Mesendoderm (in vitro differentiated cells): ENCODE results near the gene CXorf38.

Source experiments
- DNase-seq: peaks from one replicate; pipeline ENCODE4 v3.0.0; 2013
- H2AK5ac ChIP-seq: 2 replicates; pipeline ENCODE4 v1.6.1; 2013; ENCODE audit warnings: low read length, inconsistent platforms
- H2BK120ac ChIP-seq: 2 replicates; pipeline ENCODE4 v1.6.1; 2013; ENCODE audit warnings: low read depth, mild to moderate bottlenecking, low read length, moderate library complexity, mixed read lengths
- H2BK15ac ChIP-seq: replicated peaks from 2 replicates; pipeline ENCODE4 v1.6.1; 2013; ENCODE audit warnings: low read depth, mild to moderate bottlenecking, moderate library complexity
- H2BK5ac ChIP-seq: 2 replicates; pipeline ENCODE4 v1.6.1; 2013; ENCODE audit warnings: low read length, inconsistent platforms
- H3K18ac ChIP-seq: 2 replicates; pipeline ENCODE4 v1.6.1; 2013; ENCODE audit warnings: mild to moderate bottlenecking, low read length, mixed read lengths
- H3K23ac ChIP-seq: one replicate; pipeline ENCODE4 v1.6.1; 2013; ENCODE audit warnings: low read length
- H3K27ac ChIP-seq: 2 replicates; pipeline ENCODE4 v1.5.1; 2013; ENCODE audit warnings: low read depth, mild to moderate bottlenecking, inconsistent platforms, low read length, moderate library complexity
- H3K27me3 ChIP-seq: 2 replicates; pipeline ENCODE4 v1.6.1; 2013; ENCODE audit warnings: low read length, control low read depth, mild to moderate bottlenecking, inconsistent platforms; ENCODE audit not compliant: insufficient read depth, poor library complexity
- H3K36me3 ChIP-seq: 2 replicates; pipeline ENCODE4 v1.6.1; 2013; ENCODE audit warnings: low read length, inconsistent platforms; ENCODE audit not compliant: control insufficient read depth, insufficient read depth
- H3K4ac ChIP-seq: one replicate; pipeline ENCODE4 v1.6.1; 2013; ENCODE audit warnings: low read depth, mild to moderate bottlenecking, low read length, moderate library complexity
- H3K4me1 ChIP-seq: 2 replicates; pipeline ENCODE4 v1.6.1; 2013; ENCODE audit warnings: low read depth, low read length, inconsistent platforms; ENCODE audit not compliant: control insufficient read depth
- H3K4me2 ChIP-seq: 2 replicates; pipeline ENCODE4 v1.6.1; 2013; ENCODE audit warnings: low read length
- H3K4me3 ChIP-seq: 2 replicates; pipeline ENCODE4 v1.5.1; 2013; ENCODE audit warnings: mild to moderate bottlenecking, low read length
- H3K56ac ChIP-seq: one replicate; pipeline ENCODE4 v1.6.1; 2013; ENCODE audit warnings: low read length
- H3K79me1 ChIP-seq: 2 replicates; pipeline ENCODE4 v1.6.1; 2013; ENCODE audit warnings: low read length, inconsistent platforms
- H3K79me2 ChIP-seq: 2 replicates; pipeline ENCODE4 v1.6.1; 2013; ENCODE audit warnings: mild to moderate bottlenecking, low read length; ENCODE audit not compliant: control insufficient read depth, insufficient read depth
- H3K9ac ChIP-seq: 2 replicates; pipeline ENCODE4 v1.6.1; 2013; ENCODE audit warnings: low read length, inconsistent platforms
- H4K5ac ChIP-seq: one replicate; pipeline ENCODE4 v1.6.1; 2013; ENCODE audit warnings: low read length
- H4K8ac ChIP-seq: one replicate; pipeline ENCODE4 v1.6.1; 2013; ENCODE audit warnings: low read depth, mild to moderate bottlenecking, control low read depth, low read length, moderate library complexity
- WGBS: extraction: QIAGEN DNeasy Blood & Tissue Kit; methylation state at CpG from one replicate; pipeline ENCODE4 v1.1.7; 2013; ENCODE audit warnings: low lambda C conversion rate, missing lambda C conversion rate; ENCODE audit not compliant: insufficient coverage; ENCODE audit errors: extremely low coverage; 5-methylcytosine and 5-hydroxymethylcytosine counted together

The CXorf38 gene

DNA sequence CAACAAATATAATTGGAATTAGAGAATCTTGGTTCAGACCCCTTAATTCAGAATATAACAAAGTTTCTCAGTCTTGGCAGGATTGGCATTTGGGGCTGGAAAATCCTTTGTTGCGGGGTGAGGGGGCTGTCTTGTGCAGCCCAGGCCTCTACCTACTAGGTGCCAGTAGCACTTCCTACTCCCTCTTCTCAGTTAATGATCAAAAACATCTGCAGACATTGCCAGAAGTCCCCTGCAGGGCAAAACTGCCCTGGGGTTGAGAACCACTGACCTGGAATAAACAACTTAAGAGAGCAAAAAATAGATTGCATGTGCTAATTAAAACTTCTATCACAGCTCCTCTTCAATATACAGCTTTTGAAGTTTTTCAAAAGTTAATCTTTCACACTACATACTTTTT lies 36.7 kb upstream of the CXorf38 start:
- Histone ChIP-seq H3K36me3 (no peaks in the 10 kb centered on the region), H4K8ac (no peak overlapping the region), H2BK120ac (no peak overlapping the region), H3K27me3 (no peaks in the 10 kb centered on the region), H3K23ac (no peak overlapping the region), H3K56ac (no peak overlapping the region), H3K18ac (no peak overlapping the region), H2BK5ac (no peak overlapping the region), H3K4me3 (no peak overlapping the region), H2BK15ac (no peak overlapping the region), H2AK5ac (no peak overlapping the region), H3K9ac (no peak overlapping the region), H3K4me1 (no peaks in the 10 kb centered on the region), H3K4ac (no peak overlapping the region), H3K79me2 (no peaks in the 10 kb centered on the region), H3K27ac (no peak overlapping the region), H3K4me2 (no peak overlapping the region), H4K5ac (no peak overlapping the region), H3K79me1 (no peaks in the 10 kb centered on the region)
- WGBS: no CpG with 5 or more reads among the region's 1 CpG
- DNase-seq: peak; percentile 21

DNA sequence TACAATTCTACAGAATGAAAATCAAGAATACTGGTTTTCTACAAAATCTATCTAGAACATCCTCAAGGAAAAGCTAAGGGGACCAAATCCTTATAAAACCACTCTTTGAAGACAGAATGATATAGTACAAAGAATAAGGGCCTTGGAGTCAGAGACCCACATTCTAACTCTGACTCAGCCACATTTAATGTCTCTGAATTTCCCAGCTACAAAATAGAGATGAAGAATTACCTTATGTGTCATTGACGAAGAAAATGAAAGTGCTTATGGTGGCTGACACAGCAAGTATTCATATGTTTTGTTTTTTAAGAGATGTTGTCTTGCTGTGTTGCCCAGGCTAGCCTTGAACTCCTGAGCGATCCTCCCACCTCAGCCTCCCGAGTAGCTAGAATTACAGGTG lies 35.9 kb upstream of the CXorf38 start:
- no peaks in the 10 kb centered on the region for H3K79me1 ChIP-seq
- WGBS: no CpG with 5 or more reads among the region's 3 CpGs
- H3K56ac ChIP-seq: no peak overlapping the region
- no peak overlapping the region for H3K18ac ChIP-seq
- no peaks in the 10 kb centered on the region for H3K27me3 ChIP-seq
- H2AK5ac ChIP-seq: no peak overlapping the region
- H3K36me3 ChIP-seq: no peaks in the 10 kb centered on the region
- H3K79me2 ChIP-seq: no peaks in the 10 kb centered on the region
- no peak overlapping the region for H3K9ac ChIP-seq
- H3K4me2 ChIP-seq: no peak overlapping the region
- no peak overlapping the region for H2BK5ac ChIP-seq
- no peak overlapping the region for H2BK15ac ChIP-seq
- no peak overlapping the region for H3K27ac ChIP-seq
- no peak overlapping the region for H2BK120ac ChIP-seq
- no peak overlapping the region for H4K8ac ChIP-seq
- H3K4ac ChIP-seq: no peak overlapping the region
- no peak overlapping the region for H3K4me3 ChIP-seq
- no peaks in the 10 kb centered on the region for H3K4me1 ChIP-seq
- no peak overlapping the region for H3K23ac ChIP-seq
- no peak overlapping the region for H4K5ac ChIP-seq
- no peak for DNase-seq

- Histone ChIP-seq H4K5ac (no peak overlapping the region), H2AK5ac (no peak overlapping the region), H3K4me3 (no peak overlapping the region), H3K9ac (no peak overlapping the region), H3K18ac (no peak overlapping the region), H3K79me2 (no peaks in the 10 kb centered on the region), H3K4me1 (no peaks in the 10 kb centered on the region), H3K27ac (no peak overlapping the region), H3K36me3 (no peaks in the 10 kb centered on the region), H3K4me2 (no peak overlapping the region), H3K79me1 (no peaks in the 10 kb centered on the region), H2BK15ac (no peak overlapping the region), H3K23ac (no peak overlapping the region), H2BK120ac (no peak overlapping the region), H3K4ac (no peak overlapping the region), H2BK5ac (no peak overlapping the region), H3K56ac (no peak overlapping the region), H3K27me3 (no peaks in the 10 kb centered on the region), H4K8ac (no peak overlapping the region)
- WGBS: no CpG with 5 or more reads among the region's 6 CpGs
- no peak for DNase-seq
Measured at GRCh38 chrX:40671126-40671525, 23.8 kb upstream of the CXorf38 start.

- Histone ChIP-seq H3K36me3 (no peaks in the 10 kb centered on the region), H2BK15ac (no peak overlapping the region)
Measured at GRCh38 chrX:40663880-40664630, 16.7 kb upstream of the CXorf38 start.

DNA sequence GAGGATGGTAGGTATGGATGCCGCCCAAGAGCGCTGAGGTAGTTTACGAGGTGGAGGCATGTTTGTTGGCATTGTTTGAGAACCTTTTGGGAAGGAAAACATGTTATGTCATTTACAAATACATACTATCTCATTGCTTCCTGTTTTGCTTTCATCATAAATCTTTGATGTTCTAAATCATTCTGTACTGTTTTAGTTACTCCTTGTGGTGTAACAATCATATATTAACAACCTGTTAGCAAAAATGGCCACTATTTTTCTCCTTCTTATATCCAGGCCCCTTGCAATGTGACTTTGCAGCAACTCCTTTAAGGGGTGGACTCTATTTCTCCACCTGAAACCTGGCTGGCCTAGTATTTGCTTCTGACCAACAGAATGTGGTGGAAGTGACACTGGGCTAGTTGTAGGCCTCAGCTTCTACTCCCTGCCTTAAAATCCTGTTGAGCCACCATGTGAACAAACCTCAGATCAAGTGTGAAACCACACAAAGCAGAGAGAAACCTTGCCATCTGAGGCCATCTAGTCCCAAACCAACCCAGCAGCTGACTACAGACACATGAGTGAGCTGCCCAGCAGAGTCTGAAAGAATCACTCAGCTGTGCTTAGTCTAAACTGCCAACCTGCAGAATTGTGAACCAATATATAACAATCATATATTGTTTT lies 15.8 kb upstream of the CXorf38 start:
- H3K23ac ChIP-seq: no peak overlapping the region
- H3K79me1 ChIP-seq: no peaks in the 10 kb centered on the region
- H3K36me3 ChIP-seq: no peaks in the 10 kb centered on the region
- no peak overlapping the region for H2BK120ac ChIP-seq
- H3K4me1 ChIP-seq: no peaks in the 10 kb centered on the region
- DNase-seq: no peak
- no peak overlapping the region for H3K4me2 ChIP-seq
- H2AK5ac ChIP-seq: no peak overlapping the region
- H2BK15ac ChIP-seq: no peak overlapping the region
- H3K27ac ChIP-seq: no peak overlapping the region
- no peak overlapping the region for H3K4me3 ChIP-seq
- no CpG with 5 or more reads among the region's 3 CpGs for WGBS
- H3K79me2 ChIP-seq: no peaks in the 10 kb centered on the region
- H3K56ac ChIP-seq: no peak overlapping the region
- H4K8ac ChIP-seq: no peak overlapping the region
- no peaks in the 10 kb centered on the region for H3K27me3 ChIP-seq
- H3K18ac ChIP-seq: no peak overlapping the region
- no peak overlapping the region for H3K4ac ChIP-seq
- no peak overlapping the region for H3K9ac ChIP-seq
- no peak overlapping the region for H2BK5ac ChIP-seq
- H4K5ac ChIP-seq: no peak overlapping the region

More at GRCh38 chrX:40663880-40664630, 16.7 kb upstream of the CXorf38 start:
- no peak overlapping the region for H4K8ac ChIP-seq
- H3K79me1 ChIP-seq: no peaks in the 10 kb centered on the region
- peak; percentile 78 for DNase-seq
- H3K4me1 ChIP-seq: no peaks in the 10 kb centered on the region
- H3K4ac ChIP-seq: no peak overlapping the region
- H2BK120ac ChIP-seq: no peak overlapping the region
- H3K27ac ChIP-seq: no peak overlapping the region
- no peak overlapping the region for H3K4me3 ChIP-seq
- H3K27me3 ChIP-seq: no peaks in the 10 kb centered on the region
- no peak overlapping the region for H3K23ac ChIP-seq
- WGBS: no CpG with 5 or more reads among the region's 6 CpGs
- H4K5ac ChIP-seq: no peak overlapping the region
- H2BK5ac ChIP-seq: no peak overlapping the region
- H2AK5ac ChIP-seq: no peak overlapping the region
- no peak overlapping the region for H3K56ac ChIP-seq
- no peak overlapping the region for H3K18ac ChIP-seq
- H3K4me2 ChIP-seq: no peak overlapping the region
- H3K79me2 ChIP-seq: no peaks in the 10 kb centered on the region
- H3K9ac ChIP-seq: no peak overlapping the region
